PFSK-1 (cell line): ENCODE results near the gene KLHDC4.

ENCODE experiments used
- POLR2AphosphoS5 ChIP-seq: IDR thresholded peaks from 2 replicates; pipeline ENCODE4 v1.6.1; 2012; ENCODE audit warnings: low read depth, mild to moderate bottlenecking, control low read depth, low read length, moderate library complexity
- REST ChIP-seq, 2 experiments: IDR thresholded peaks; 2 replicates each; pipeline versions ENCODE4 v1.6.1 to v1.8.0; 2011 to 2012; ENCODE audit warnings: low read depth in 2 of 2, low read length in 2 of 2, control low read depth in 1 of 2, inconsistent platforms in 1 of 2, mild to moderate bottlenecking in 1 of 2, moderate library complexity in 1 of 2; ENCODE audit not compliant: insufficient read depth in 1 of 2
- SIN3A ChIP-seq: IDR thresholded peaks from 2 replicates; pipeline ENCODE4 v1.6.1; 2012; ENCODE audit warnings: mild to moderate bottlenecking, low read length, moderate library complexity, borderline replicate concordance; ENCODE audit not compliant: insufficient read depth
- TAF1 ChIP-seq: IDR thresholded peaks from 2 replicates; pipeline ENCODE4 v1.6.1; 2012; ENCODE audit warnings: low read length, control low read depth, borderline replicate concordance; ENCODE audit not compliant: insufficient read depth

GRCh38 chr16:87684711-87685404 lies 80.9 kb downstream of the KLHDC4 start:
- TF ChIP-seq REST (IDR thresholded peaks at IDR 0.05; ENCODE audit: insufficient read depth in 1 of 2, low read depth in 2 of 2, low read length in 2 of 2) (no peak), SIN3A (no peak), POLR2AphosphoS5 (no peak), TAF1 (no peak)
